OCI-LY3 (cell line): ENCODE measurements around the gene CYP26C1.

Experiments
- CTCF ChIP-seq: fragments of 200-600, 300-600 bp; sonication (generic); IDR thresholded peaks from 2 replicates; pipeline ENCODE4 v1.5.1; 2014; ENCODE audit warnings: antibody characterized with exemption, low read length, low read depth
- EZH2phosphoT487 ChIP-seq: fragments of 200-600 bp; shearing (Covaris generic); IDR thresholded peaks from 2 replicates; pipeline ENCODE4 v1.6.1; 2018; ENCODE audit warnings: antibody characterized with exemption, mixed run types, low read depth

GRCh38 chr10:93039110-93039509 is 21.5 kb upstream of the CYP26C1 start:
- TF ChIP-seq CTCF: no peak
- no peak for TF ChIP-seq EZH2phosphoT487
